HEK293 (cell line): ENCODE data around the gene SLC7A1.

Source experiments
- ATF2 ChIP-seq: fragments of 450-650 bp; formaldehyde crosslinking; IDR thresholded peaks from 2 replicates; pipeline ENCODE4 v1.5.1; 2016; ENCODE audit warnings: missing biosample characterization, missing genetic modification characterization, low read depth
- KLF1 ChIP-seq: fragments of 450-650 bp; formaldehyde crosslinking; IDR thresholded peaks from 2 replicates; pipeline ENCODE4 v1.5.1; 2016; ENCODE audit warnings: missing biosample characterization, missing genetic modification characterization
- ZNF23 ChIP-seq: fragments of 450-650 bp; formaldehyde crosslinking; IDR thresholded peaks from 2 replicates; pipeline ENCODE4 v1.5.1; 2016; ENCODE audit warnings: missing biosample characterization, missing genetic modification characterization, borderline replicate concordance
- ZNF239 ChIP-seq: fragments of 450-650 bp; formaldehyde crosslinking; IDR thresholded peaks from 2 replicates; pipeline ENCODE4 v1.5.1; 2016; ENCODE audit warnings: missing biosample characterization, missing genetic modification characterization
- ZNF341 ChIP-seq: fragments of 450-650 bp; formaldehyde crosslinking; IDR thresholded peaks from 2 replicates; pipeline ENCODE4; 2016; ENCODE audit warnings: low read depth, missing biosample characterization, missing genetic modification characterization
- ZNF707 ChIP-seq: fragments of 450-650 bp; formaldehyde crosslinking; IDR thresholded peaks from 2 replicates; pipeline ENCODE4 v1.5.1; 2016; ENCODE audit warnings: missing biosample characterization, missing genetic modification characterization
- TF ChIP-seq, protein P1 (sequence below): fragments of 450-650 bp; formaldehyde crosslinking; IDR thresholded peaks from 2 replicates; pipeline ENCODE4 v1.5.1; 2016; ENCODE audit warnings: missing biosample characterization, missing genetic modification characterization
- TF ChIP-seq, protein P2 (sequence below): IDR thresholded peaks from 2 replicates; pipeline ENCODE4 v1.6.1; 2011; ENCODE audit warnings: mild to moderate bottlenecking, low read depth, low read length, borderline replicate concordance
- TF ChIP-seq, protein P3 (sequence below): fragments of 450-650 bp; formaldehyde crosslinking; IDR thresholded peaks from 2 replicates; pipeline ENCODE4 v1.5.0; 2017; ENCODE audit warnings: missing biosample characterization, missing genetic modification characterization, borderline replicate concordance
- TF ChIP-seq, protein P4 (sequence below): fragments of 450-650 bp; IDR thresholded peaks from 2 replicates; pipeline ENCODE4 v1.5.1; 2018; ENCODE audit warnings: missing biosample characterization, mild to moderate bottlenecking, missing genetic modification characterization

DNA sequence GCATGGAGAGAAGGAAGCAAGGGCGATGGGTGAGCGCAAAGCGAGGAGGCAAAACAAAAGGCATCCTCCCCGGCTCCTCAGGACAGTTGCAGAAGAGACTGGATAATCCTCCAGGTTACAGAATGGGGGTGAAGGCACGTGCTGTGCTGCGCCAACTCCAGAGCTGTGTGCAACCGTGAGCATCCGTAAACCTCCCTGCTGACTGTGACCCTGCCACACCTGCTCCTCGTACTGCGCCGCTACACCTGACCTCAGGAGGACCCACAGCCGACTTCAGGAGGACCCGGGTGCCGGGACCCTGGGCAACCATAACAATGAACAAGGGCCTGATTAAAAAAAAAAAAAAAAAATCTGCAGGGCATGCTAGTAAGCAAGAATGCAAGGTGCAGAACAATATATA lies 68.7 kb downstream of the SLC7A1 start:
- TF ChIP-seq, protein P1, sequence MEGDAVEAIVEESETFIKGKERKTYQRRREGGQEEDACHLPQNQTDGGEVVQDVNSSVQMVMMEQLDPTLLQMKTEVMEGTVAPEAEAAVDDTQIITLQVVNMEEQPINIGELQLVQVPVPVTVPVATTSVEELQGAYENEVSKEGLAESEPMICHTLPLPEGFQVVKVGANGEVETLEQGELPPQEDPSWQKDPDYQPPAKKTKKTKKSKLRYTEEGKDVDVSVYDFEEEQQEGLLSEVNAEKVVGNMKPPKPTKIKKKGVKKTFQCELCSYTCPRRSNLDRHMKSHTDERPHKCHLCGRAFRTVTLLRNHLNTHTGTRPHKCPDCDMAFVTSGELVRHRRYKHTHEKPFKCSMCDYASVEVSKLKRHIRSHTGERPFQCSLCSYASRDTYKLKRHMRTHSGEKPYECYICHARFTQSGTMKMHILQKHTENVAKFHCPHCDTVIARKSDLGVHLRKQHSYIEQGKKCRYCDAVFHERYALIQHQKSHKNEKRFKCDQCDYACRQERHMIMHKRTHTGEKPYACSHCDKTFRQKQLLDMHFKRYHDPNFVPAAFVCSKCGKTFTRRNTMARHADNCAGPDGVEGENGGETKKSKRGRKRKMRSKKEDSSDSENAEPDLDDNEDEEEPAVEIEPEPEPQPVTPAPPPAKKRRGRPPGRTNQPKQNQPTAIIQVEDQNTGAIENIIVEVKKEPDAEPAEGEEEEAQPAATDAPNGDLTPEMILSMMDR = no peak
- TF ChIP-seq ZNF23 (tag by site-specific recombination) (no peak), ZNF341 (tag by site-specific recombination) (no peak), ZNF239 (tag by site-specific recombination) (no peak), ZNF707 (tag by site-specific recombination) (no peak), ATF2 (no peak), KLF1 (tag by site-specific recombination) (no peak)
- TF ChIP-seq, protein P2, sequence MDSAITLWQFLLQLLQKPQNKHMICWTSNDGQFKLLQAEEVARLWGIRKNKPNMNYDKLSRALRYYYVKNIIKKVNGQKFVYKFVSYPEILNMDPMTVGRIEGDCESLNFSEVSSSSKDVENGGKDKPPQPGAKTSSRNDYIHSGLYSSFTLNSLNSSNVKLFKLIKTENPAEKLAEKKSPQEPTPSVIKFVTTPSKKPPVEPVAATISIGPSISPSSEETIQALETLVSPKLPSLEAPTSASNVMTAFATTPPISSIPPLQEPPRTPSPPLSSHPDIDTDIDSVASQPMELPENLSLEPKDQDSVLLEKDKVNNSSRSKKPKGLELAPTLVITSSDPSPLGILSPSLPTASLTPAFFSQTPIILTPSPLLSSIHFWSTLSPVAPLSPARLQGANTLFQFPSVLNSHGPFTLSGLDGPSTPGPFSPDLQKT = no peak
- TF ChIP-seq, protein P3, sequence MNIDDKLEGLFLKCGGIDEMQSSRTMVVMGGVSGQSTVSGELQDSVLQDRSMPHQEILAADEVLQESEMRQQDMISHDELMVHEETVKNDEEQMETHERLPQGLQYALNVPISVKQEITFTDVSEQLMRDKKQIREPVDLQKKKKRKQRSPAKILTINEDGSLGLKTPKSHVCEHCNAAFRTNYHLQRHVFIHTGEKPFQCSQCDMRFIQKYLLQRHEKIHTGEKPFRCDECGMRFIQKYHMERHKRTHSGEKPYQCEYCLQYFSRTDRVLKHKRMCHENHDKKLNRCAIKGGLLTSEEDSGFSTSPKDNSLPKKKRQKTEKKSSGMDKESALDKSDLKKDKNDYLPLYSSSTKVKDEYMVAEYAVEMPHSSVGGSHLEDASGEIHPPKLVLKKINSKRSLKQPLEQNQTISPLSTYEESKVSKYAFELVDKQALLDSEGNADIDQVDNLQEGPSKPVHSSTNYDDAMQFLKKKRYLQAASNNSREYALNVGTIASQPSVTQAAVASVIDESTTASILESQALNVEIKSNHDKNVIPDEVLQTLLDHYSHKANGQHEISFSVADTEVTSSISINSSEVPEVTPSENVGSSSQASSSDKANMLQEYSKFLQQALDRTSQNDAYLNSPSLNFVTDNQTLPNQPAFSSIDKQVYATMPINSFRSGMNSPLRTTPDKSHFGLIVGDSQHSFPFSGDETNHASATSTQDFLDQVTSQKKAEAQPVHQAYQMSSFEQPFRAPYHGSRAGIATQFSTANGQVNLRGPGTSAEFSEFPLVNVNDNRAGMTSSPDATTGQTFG (tag by site-specific recombination) = no peak
- TF ChIP-seq, protein P4, sequence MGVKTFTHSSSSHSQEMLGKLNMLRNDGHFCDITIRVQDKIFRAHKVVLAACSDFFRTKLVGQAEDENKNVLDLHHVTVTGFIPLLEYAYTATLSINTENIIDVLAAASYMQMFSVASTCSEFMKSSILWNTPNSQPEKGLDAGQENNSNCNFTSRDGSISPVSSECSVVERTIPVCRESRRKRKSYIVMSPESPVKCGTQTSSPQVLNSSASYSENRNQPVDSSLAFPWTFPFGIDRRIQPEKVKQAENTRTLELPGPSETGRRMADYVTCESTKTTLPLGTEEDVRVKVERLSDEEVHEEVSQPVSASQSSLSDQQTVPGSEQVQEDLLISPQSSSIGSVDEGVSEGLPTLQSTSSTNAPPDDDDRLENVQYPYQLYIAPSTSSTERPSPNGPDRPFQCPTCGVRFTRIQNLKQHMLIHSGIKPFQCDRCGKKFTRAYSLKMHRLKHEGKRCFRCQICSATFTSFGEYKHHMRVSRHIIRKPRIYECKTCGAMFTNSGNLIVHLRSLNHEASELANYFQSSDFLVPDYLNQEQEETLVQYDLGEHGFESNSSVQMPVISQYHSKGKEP = no peak
